Measurements from ENCODE around the gene PTPRA. TPM values are rescaled to one million over a fixed set of nuclear protein-coding genes. Genes with fewer than 3 reads are reported as not detected.
A peak's percentile ranks its signal among the peaks of the same experiment; 100 is the strongest.

The PTPRA gene
- total RNA-seq, 1 experiment from 2014 or later: 47.2 TPM

DNA sequence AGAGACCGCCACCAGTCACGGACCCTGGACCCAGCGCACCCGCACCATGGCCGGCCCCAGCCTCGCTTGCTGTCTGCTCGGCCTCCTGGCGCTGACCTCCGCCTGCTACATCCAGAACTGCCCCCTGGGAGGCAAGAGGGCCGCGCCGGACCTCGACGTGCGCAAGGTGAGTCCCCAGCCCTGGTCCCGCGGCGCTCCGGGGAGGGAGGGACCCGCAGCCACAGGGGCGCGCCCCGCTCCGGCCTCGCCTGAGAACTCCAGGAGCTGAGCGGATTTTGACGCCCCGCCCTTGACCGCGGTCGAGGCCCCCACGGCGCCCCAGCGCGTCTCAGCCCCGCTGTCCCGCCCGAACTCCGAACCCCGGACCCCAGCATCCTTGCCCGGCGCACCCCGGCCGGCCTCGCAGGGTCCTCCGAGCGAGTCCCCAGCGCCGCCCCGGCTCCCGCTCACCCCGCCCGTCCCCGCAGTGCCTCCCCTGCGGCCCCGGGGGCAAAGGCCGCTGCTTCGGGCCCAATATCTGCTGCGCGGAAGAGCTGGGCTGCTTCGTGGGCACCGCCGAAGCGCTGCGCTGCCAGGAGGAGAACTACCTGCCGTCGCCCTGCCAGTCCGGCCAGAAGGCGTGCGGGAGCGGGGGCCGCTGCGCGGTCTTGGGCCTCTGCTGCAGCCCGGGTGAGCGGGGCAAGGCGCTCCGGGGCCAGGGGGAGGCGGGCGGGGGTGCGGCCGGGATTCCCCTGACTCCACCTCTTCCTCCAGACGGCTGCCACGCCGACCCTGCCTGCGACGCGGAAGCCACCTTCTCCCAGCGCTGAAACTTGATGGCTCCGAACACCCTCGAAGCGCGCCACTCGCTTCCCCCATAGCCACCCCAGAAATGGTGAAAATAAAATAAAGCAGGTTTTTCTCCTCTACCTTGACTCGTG lies 198.6 kb downstream of the PTPRA start, which contains the start of gene OXT (continued):
- TF ChIP-seq, protein P1, sequence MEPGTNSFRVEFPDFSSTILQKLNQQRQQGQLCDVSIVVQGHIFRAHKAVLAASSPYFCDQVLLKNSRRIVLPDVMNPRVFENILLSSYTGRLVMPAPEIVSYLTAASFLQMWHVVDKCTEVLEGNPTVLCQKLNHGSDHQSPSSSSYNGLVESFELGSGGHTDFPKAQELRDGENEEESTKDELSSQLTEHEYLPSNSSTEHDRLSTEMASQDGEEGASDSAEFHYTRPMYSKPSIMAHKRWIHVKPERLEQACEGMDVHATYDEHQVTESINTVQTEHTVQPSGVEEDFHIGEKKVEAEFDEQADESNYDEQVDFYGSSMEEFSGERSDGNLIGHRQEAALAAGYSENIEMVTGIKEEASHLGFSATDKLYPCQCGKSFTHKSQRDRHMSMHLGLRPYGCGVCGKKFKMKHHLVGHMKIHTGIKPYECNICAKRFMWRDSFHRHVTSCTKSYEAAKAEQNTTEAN (CRISPR knock-in tag; IDR thresholded peaks at IDR 0.05): peak; percentile 81
- no peak for TF ChIP-seq NFATC4 (CRISPR knock-in tag; IDR thresholded peaks at IDR 0.05)
- TF ChIP-seq CBFB (CRISPR knock-in tag; IDR thresholded peaks at IDR 0.05; ENCODE audit: low read depth): peak; percentile 85; the same call in 1 of the 2 replicates
- TF ChIP-seq, protein P2, sequence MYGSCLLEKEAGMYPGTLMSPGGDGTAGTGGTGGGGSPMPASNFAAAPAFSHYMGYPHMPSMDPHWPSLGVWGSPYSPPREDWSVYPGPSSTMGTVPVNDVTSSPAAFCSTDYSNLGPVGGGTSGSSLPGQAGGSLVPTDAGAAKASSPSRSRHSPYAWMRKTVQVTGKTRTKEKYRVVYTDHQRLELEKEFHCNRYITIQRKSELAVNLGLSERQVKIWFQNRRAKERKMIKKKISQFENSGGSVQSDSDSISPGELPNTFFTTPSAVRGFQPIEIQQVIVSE (CRISPR knock-in tag; IDR thresholded peaks at IDR 0.05; ENCODE audit: borderline replicate concordance): no peak
- peak; percentile 89; the same call in 1 of the 2 replicates for TF ChIP-seq TEAD1 (CRISPR knock-in tag; IDR thresholded peaks at IDR 0.05)
- TF ChIP-seq JAZF1 (CRISPR knock-in tag; IDR thresholded peaks at IDR 0.05): no peak
- TF ChIP-seq SMAD4 (CRISPR knock-in tag; IDR thresholded peaks at IDR 0.05): 0 out of 2 replicates have a peak, but pooled peaks have one; percentile 73
- TF ChIP-seq, protein P3, sequence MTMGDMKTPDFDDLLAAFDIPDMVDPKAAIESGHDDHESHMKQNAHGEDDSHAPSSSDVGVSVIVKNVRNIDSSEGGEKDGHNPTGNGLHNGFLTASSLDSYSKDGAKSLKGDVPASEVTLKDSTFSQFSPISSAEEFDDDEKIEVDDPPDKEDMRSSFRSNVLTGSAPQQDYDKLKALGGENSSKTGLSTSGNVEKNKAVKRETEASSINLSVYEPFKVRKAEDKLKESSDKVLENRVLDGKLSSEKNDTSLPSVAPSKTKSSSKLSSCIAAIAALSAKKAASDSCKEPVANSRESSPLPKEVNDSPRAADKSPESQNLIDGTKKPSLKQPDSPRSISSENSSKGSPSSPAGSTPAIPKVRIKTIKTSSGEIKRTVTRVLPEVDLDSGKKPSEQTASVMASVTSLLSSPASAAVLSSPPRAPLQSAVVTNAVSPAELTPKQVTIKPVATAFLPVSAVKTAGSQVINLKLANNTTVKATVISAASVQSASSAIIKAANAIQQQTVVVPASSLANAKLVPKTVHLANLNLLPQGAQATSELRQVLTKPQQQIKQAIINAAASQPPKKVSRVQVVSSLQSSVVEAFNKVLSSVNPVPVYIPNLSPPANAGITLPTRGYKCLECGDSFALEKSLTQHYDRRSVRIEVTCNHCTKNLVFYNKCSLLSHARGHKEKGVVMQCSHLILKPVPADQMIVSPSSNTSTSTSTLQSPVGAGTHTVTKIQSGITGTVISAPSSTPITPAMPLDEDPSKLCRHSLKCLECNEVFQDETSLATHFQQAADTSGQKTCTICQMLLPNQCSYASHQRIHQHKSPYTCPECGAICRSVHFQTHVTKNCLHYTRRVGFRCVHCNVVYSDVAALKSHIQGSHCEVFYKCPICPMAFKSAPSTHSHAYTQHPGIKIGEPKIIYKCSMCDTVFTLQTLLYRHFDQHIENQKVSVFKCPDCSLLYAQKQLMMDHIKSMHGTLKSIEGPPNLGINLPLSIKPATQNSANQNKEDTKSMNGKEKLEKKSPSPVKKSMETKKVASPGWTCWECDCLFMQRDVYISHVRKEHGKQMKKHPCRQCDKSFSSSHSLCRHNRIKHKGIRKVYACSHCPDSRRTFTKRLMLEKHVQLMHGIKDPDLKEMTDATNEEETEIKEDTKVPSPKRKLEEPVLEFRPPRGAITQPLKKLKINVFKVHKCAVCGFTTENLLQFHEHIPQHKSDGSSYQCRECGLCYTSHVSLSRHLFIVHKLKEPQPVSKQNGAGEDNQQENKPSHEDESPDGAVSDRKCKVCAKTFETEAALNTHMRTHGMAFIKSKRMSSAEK (CRISPR knock-in tag; IDR thresholded peaks at IDR 0.05; ENCODE audit: borderline replicate concordance): no peak
- 0 out of 2 replicates have a peak, but pooled peaks have one; percentile 71 for TF ChIP-seq ZNF219 (CRISPR knock-in tag; IDR thresholded peaks at IDR 0.05; ENCODE audit: borderline replicate concordance)
- TF ChIP-seq TCF7 (CRISPR knock-in tag; IDR thresholded peaks at IDR 0.05; ENCODE audit: low read depth): peak; percentile 74; the same call in 1 of the 2 replicates
- no peak for TF ChIP-seq HMGA2 (CRISPR knock-in tag; IDR thresholded peaks at IDR 0.05)
- TF ChIP-seq ESRRA (CRISPR knock-in tag; IDR thresholded peaks at IDR 0.05; ENCODE audit: borderline replicate concordance): peak; percentile 82; the same call in 1 of the 2 replicates
- TF ChIP-seq FOXJ3 (CRISPR knock-in tag; IDR thresholded peaks at IDR 0.05; ENCODE audit: borderline replicate concordance): no peak
- TF ChIP-seq, protein P4, sequence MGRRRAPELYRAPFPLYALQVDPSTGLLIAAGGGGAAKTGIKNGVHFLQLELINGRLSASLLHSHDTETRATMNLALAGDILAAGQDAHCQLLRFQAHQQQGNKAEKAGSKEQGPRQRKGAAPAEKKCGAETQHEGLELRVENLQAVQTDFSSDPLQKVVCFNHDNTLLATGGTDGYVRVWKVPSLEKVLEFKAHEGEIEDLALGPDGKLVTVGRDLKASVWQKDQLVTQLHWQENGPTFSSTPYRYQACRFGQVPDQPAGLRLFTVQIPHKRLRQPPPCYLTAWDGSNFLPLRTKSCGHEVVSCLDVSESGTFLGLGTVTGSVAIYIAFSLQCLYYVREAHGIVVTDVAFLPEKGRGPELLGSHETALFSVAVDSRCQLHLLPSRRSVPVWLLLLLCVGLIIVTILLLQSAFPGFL (CRISPR knock-in tag; IDR thresholded peaks at IDR 0.05; ENCODE audit: borderline replicate concordance): peak; percentile 85; the same call in 1 of the 2 replicates
- TF ChIP-seq, protein P5, sequence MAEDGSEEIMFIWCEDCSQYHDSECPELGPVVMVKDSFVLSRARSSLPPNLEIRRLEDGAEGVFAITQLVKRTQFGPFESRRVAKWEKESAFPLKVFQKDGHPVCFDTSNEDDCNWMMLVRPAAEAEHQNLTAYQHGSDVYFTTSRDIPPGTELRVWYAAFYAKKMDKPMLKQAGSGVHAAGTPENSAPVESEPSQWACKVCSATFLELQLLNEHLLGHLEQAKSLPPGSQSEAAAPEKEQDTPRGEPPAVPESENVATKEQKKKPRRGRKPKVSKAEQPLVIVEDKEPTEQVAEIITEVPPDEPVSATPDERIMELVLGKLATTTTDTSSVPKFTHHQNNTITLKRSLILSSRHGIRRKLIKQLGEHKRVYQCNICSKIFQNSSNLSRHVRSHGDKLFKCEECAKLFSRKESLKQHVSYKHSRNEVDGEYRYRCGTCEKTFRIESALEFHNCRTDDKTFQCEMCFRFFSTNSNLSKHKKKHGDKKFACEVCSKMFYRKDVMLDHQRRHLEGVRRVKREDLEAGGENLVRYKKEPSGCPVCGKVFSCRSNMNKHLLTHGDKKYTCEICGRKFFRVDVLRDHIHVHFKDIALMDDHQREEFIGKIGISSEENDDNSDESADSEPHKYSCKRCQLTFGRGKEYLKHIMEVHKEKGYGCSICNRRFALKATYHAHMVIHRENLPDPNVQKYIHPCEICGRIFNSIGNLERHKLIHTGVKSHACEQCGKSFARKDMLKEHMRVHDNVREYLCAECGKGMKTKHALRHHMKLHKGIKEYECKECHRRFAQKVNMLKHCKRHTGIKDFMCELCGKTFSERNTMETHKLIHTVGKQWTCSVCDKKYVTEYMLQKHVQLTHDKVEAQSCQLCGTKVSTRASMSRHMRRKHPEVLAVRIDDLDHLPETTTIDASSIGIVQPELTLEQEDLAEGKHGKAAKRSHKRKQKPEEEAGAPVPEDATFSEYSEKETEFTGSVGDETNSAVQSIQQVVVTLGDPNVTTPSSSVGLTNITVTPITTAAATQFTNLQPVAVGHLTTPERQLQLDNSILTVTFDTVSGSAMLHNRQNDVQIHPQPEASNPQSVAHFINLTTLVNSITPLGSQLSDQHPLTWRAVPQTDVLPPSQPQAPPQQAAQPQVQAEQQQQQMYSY (CRISPR knock-in tag; IDR thresholded peaks at IDR 0.05): peak; percentile 59
- TF ChIP-seq ZNF396 (CRISPR knock-in tag; IDR thresholded peaks at IDR 0.05; ENCODE audit: borderline replicate concordance): no peak
- TF ChIP-seq MYBL2 (CRISPR knock-in tag; IDR thresholded peaks at IDR 0.05): peak; percentile 84; the same call in 1 of the 2 replicates
- no peak for TF ChIP-seq ZNF671 (CRISPR knock-in tag; IDR thresholded peaks at IDR 0.05)
- TF ChIP-seq, protein P6, sequence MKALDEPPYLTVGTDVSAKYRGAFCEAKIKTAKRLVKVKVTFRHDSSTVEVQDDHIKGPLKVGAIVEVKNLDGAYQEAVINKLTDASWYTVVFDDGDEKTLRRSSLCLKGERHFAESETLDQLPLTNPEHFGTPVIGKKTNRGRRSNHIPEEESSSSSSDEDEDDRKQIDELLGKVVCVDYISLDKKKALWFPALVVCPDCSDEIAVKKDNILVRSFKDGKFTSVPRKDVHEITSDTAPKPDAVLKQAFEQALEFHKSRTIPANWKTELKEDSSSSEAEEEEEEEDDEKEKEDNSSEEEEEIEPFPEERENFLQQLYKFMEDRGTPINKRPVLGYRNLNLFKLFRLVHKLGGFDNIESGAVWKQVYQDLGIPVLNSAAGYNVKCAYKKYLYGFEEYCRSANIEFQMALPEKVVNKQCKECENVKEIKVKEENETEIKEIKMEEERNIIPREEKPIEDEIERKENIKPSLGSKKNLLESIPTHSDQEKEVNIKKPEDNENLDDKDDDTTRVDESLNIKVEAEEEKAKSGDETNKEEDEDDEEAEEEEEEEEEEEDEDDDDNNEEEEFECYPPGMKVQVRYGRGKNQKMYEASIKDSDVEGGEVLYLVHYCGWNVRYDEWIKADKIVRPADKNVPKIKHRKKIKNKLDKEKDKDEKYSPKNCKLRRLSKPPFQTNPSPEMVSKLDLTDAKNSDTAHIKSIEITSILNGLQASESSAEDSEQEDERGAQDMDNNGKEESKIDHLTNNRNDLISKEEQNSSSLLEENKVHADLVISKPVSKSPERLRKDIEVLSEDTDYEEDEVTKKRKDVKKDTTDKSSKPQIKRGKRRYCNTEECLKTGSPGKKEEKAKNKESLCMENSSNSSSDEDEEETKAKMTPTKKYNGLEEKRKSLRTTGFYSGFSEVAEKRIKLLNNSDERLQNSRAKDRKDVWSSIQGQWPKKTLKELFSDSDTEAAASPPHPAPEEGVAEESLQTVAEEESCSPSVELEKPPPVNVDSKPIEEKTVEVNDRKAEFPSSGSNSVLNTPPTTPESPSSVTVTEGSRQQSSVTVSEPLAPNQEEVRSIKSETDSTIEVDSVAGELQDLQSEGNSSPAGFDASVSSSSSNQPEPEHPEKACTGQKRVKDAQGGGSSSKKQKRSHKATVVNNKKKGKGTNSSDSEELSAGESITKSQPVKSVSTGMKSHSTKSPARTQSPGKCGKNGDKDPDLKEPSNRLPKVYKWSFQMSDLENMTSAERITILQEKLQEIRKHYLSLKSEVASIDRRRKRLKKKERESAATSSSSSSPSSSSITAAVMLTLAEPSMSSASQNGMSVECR (CRISPR knock-in tag; IDR thresholded peaks at IDR 0.05; ENCODE audit: borderline replicate concordance): no peak; the same call in none of the 2 replicates
- TF ChIP-seq TP53 (CRISPR knock-in tag; IDR thresholded peaks at IDR 0.05): peak; percentile 88
- peak; percentile 92 for TF ChIP-seq CREB1 (CRISPR knock-in tag; IDR thresholded peaks at IDR 0.05)

Data from WTC11 (cell line).